GM15510 (cell line): ENCODE measurements around the gene PPEF1.

Experiments used
- POLR2A ChIP-seq: IDR thresholded peaks from 3 replicates; pipeline ENCODE4 v1.6.1; 2011; ENCODE audit warnings: borderline replicate concordance; ENCODE audit not compliant: insufficient read length; ENCODE audit errors: extremely low read depth

PPEF1 gene

DNA sequence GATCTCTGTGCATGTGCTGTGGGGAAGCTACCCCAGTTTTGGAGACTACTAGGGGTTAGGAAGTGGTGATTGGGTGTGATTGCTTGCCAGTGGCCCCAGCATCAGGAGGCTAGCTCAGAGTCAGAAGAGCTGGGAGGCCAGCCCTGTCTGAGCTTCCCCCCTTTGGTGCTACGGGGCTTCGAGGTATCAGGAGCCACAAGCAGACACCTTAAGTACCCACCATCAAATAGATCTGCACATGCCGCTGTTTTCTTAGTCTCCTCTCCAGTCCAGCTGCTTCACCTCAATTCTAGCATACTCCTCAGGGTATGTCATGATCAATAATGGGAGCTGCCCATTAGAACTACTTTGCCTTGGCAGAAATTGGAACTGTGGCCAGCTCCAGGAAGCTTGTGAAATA, 10.8 kb upstream of the PPEF1 start:
- no peak for TF ChIP-seq POLR2A

DNA sequence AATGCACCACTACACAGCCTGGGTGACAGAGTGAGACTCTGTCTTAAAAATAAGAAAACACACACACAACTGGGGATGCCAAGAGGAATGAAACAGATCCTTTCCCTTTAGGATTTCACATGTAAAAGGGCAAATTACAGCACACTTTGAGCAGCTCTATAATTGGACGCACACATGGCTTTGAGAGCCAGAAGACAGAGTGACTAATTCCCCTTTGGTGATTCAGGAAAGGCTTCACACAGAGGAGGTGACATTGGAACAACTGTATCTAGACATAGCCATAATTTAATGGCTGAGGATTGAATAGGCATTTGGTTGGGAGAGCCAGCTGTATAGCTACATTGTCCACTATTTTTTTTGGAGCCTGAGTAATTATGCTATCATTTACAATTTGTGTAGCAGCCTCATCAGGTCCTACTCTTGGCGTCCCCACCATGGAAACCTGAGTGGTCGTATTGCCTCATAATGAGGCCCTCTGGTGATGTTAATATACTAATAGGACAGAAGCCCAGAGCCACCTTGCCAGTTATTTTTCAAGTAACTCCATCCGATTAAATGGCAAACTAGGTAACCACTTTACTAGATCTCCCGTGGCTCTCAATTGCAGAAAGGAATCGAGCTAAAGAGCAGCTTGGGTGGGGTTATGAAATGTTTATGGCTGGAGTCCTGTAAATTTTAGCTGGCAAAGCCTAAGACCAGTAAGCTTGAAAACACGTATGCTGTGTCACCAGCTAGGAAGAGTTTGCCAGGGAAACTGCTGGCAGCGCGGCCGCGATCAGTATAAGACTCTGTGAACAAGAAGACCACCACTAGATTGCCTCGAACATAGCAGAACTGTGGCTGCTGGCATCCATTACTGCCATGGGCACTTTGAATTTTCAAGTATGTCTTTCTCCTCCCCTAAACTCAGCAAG, 8.5 kb upstream of the PPEF1 start:
- TF ChIP-seq POLR2A: no peak

DNA sequence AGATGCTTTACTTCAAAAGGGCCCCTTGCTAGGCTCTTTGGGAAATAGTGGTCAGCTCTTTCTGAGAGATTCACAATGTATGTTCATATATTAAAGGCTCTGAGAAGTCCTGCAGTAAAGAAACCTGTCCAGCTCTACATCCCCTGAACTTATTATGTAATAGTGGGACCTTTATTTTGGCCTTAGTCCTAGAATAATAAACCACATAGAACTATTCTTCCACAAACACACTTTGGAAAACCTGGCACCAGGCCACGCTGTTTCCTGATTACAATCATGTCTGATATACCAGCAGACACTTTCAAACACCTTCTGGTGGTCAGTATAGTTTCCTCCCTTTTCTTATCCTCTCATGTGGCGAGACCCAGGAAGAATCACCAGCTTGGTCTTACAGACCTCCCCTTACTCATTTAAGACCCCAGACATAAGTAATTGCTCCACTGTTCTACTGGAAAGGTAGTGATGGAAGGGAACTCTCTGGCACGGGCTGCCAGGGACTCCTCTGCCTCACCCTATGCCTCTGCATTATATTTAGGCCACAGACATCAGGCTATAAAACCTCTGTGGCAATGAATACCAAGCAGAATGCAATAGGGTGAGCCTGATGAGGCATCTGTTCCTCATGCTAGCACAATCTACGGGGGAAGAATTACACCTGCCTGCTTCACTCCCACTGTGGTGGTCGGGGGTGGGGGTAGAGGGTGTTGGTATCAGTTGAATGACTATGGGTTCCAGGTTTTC, 5.7 kb upstream of the PPEF1 start:
- no peak for TF ChIP-seq POLR2A

DNA sequence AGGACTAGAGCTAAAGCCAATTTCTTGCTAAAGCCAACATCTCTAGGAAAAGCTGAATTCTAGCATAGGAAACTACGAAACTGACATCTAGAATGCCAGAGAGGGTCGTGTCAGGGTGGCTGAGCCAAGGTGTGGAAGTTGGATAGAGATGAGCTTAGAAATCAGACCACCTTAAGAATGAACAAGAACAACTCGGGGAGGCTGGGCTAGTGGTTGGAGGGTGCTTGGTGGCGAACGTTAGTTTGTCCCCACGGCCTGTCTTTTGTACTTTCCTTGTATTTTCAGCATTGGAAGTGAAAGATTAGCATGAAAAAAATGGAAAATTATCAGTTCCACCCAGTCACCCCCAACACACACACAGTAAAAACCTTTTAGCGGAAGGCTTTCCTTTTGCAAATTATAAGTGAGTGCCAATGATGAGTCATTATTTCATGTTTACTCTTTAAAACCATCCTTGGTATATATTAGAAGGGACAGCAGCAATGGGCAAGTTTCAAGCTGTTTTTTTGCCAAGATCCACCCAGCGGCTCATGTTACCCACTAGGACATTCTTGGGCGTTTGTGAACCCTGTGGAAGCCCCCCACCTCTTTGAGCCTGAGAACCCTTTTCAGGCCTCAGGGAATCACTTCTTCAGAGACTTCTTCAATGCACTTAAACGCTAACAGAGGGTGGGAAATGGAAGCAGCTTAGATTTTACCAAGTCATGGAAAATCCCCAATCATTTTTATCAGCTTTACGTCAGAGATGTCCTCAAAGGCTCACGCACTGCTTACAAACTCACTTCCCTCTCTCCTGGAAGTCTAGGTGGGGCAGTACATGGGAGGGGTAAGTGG, 4.9 kb upstream of the PPEF1 start:
- no peak for TF ChIP-seq POLR2A

DNA sequence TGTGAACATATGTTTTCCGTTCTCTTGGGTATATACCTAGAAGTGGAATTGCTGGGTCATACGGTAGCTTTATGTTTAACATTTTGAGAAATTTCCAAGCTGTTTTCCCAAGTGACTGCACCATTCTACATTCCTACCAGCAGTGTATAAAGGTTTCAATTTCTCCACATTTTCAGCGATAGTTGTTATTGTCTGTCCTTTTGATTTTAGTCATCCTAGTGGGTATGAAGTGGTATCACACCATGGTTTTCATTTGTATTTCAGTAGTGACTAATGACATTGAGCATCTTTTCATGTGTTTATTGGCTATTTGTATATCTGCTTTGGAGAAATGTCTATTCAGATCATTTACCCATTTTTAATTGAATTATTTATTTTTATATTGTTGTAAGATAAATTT, 2.4 kb downstream of the PPEF1 start:
- TF ChIP-seq POLR2A: no peak

DNA sequence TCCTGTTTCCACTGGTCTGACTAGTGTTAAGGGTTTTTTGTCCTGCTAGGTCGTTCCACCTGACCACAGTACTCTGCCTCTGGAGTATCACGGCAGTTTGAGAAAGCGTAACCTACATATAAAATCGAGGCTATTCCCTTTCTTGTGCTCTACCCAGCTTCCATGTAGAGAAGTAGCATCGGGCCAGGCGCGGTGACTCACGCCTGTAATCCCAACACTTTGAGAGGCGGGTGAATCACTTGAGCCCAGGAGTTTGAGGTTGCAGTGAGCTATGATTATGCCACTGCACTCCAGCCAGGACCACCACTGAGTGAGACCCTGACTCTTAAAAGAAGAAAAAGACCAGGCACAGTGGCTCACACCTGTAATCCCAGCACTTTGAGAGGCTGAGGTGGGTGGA, 7.5 kb downstream of the PPEF1 start:
- TF ChIP-seq POLR2A: no peak

DNA sequence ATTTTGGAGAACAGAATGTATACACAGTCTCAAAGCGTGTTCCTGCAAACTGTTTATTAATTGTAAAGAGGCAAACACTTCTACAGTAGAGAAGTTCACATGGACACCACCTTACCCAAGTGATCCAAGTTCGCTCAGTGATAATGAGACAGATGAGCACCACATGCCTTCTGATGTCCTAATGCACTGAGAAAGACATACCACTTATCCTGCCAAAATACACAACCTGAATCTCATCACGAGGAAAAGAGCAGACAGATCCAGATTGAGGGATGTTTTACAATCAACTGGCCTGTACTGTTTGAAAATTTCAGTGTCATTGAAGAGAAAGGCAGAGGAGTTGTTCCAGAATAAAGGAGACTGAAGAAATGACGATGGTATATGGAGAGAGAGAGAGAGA, 12.4 kb downstream of the PPEF1 start:
- no peak for TF ChIP-seq POLR2A

DNA sequence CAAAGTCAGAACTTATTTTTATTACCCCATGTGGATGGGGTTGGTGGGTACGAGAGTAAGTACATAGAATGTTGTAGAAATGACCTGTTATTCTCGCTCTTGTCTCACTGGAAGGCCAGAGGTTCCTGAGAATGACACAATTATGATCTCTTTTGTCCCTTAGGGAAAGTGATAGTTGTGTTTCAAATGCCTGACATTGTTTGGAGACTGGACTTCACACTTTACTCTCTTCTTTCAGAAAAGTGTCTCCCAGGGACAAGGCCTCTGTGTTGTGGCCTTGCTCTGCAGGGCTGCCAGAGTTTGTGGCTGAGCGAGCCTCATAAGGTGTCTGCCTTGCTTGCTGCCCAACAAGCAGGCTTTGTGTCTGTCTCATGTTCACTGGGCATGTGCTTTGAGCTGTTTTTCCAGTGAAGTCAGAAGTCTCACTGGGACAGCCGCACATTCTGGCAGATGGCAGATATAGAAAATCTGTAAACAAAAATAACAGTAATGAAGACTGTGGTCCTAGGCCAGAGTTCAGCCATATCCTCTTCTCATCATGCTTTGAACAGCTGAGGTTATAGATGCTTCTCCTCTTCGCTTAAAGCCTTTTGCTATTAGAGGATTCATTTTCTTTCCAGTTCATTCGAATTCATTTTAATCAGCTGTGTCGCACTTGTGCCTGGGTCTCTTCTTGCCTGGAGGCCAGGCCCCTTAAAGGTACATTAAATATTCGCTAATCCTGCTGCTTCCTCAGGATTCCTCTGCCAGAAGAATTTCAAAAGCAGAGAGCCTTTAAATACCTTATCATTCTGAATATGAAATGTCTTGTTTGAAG, 14.4 kb downstream of the PPEF1 start:
- no peak for TF ChIP-seq POLR2A

DNA sequence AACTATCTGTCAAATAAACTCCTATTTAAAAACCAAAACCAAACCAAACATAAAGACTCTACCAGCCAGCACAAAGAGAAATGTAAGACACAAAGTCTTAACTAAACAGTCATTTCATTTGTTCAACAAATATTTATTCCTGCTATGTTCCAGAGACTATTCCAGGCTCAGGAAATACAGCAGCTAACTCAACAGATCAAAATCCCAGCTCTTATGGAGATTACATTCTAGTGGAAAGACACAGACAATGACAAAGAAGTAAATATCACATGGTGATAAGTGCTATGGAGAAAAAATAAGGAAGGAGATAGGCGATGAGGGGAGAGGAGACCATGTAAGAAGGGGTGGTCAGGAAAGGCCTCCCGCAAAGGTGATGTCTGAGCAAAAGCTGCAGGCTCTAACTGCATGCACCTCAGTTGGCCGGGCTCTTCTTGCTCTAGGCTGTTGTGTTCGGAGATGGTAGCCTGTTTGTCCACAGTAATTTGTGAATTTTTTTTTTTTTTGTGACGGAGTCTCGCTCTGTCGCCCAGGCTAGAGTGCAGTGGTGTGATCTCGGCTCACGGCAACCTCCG, 15.1 kb downstream of the PPEF1 start:
- TF ChIP-seq POLR2A: no peak

DNA sequence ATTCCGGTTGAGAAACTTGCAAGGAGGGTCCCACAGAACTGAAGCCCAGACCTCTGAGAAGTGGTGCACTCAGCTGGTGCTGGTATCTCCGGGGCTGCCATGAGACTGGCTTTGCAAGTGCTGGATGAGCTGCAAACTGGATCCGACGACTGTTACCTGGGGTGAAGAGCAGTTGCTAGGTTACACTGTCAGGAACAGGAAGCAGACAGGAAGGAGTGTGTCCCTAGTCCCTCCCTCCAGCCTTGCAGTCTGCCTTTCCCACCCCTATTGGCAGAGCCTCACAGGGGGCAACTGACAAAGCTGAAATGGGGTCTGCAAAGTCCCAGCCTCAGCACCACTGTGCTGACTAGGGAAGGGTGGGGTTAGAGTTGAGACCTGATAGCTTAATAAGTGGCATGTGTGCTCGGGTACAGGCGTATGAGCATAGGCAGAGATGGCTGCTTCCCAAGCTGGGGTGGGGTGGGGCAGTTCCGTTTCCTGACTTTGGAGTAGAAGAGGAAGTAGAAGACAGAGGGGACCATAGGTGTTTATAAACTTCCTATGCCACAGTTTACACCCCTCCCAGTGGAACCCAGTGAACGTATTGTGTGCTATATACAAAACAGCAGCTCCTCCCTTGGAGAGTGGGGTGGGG, 18.0 kb downstream of the PPEF1 start:
- no peak for TF ChIP-seq POLR2A

DNA sequence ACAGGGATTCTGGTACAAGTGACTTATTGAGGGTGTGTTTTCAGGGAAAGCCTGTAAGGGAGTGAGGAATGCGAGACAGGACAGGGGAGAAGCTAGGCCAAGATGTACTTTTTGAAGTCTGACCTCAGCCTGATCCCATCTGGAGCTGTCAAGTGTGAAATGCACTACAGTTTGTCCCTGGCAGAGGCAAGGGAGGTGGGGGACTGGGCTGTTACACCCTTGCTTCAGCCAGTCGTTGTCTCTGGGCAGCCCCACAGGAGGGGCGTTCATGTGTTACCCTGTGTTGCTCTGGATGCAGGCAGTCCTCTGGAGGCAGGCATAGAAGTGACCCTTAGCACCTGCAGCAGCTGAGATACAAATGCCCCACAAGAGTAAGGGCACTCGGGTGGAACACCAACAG, 25.8 kb downstream of the PPEF1 start:
- TF ChIP-seq POLR2A: no peak

DNA sequence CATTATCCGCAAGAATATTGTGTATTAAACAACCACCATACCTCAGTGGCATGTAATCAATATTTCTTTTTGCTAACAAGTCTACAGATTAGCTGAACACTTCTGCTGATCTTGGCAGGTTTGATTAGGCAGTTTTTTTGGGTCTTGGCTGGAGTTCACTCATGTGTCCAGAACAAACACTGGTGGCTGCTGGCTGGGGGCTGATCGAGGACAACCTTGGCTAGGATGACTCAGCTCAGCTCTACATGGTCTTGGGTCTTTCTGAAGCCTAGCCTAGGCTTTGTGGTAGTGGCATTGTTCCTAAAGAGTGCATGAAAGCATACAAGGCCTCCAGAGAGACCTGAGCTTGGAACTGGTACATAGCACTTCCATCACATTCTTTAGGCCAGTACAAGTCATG, 41.1 kb downstream of the PPEF1 start:
- TF ChIP-seq POLR2A: no peak

DNA sequence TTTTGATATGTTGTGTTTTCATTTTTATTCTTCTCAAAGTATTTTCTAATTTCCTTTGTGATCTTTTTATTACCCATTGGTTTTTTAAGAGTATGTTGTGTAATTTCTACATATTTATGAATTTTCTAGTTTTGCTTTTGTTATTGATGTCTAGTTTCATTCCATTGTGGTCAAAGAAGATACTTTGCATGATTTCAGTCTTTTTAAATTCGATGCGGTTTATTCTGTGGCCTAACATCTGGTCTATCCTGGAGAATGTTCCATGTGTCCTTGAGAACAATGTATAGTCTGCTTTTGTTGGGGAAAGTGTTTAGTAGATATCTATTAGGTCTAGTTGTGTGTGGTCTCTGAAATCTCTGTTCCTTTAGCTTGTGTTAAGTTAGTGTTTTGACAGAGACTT, 46.2 kb downstream of the PPEF1 start:
- TF ChIP-seq POLR2A: no peak
